Skeletal muscle satellite cell (primary cell): ENCODE data around the gene ROGDI. TPM values are rescaled to one million over a fixed set of nuclear protein-coding genes. Genes with fewer than 3 reads are reported as not detected.

Experiments used
- small RNA-seq: library from RNA; depleted of rRNA; stranded (forward); fragments of <200 nt; gene quantifications from one replicate; pipeline ENCODE3, GENCODE V24; 2012

Gene ROGDI

Small RNAs within 50 kb of the gene (small RNA-seq; reads per million reads assigned to genes)
- gene RF00017 = not detected
